ENCODE measurements around the gene AADACL4. TPM values are rescaled to one million over a fixed set of nuclear protein-coding genes. Genes with fewer than 3 reads are reported as not detected.

AADACL4 gene
- total and polyA plus RNA-seq, 9 of the 15 experiments (the other 6 are each of a cell fraction or from before 2014, with no cell fraction given), result not detected

DNA sequence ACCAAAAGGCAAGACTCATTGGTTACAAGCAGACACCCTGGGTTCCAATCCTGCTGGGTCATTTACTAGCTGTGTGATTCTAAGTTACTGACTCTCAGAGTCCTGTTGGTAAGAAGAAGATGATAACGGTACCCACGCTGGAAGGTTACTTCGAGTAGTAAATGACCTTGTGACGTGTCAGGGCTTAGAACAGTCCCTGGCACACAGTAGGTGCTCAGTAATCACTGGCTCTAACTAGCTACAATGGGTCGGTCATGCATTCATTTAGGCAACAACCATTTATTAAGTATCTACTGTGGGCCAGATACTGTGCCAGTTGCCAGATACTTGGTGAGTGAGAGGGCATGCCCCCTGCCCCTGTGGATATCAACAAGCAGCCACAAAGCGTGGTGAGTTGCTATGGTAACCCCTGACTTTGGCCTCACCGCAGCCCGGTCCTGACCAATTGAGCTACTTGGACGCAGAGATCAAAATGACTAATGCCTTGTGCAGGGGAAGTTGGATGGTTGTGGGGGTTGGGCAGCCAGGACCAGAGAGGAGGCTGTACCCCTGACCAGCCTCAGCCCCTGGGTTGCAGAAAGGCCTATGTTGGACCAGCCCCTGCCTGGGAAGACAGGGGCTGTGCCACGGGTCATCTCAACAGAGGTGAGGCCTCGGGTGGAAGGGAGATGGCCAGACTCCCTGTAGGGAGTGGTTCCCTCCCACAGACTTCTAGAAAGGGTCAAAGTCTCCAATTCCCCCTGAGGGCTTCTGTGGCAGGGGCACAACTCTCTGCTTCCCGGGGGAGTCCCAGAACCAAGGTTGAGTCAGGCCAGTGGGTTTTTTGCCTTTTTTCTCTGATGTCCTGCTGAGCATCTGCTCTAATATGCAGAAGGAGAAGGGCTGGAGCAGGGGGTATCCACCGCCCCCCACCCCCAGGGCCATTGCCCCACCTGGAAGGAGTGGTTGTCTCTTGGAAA lies 41.9 kb upstream of the AADACL4 start:
- H2AFZ ChIP-seq (ENCODE audit: low read depth, low read length), result no peak overlapping the region
- DNase-seq (ENCODE audit: extremely low read depth in 1 of 4, low spot score in 3 of 4), result peak; percentile 64 to 80 (median 66)
- in situ Hi-C loops (cut with MboI) (loop anchor here (25.0 kb wide), 1 partner anchor 290 kb away; no protein-coding TSS in a partner anchor), intact Hi-C loops (cut with micrococcal nuclease) (loop anchor here (1.0 to 5.0 kb wide), 3 partner anchors 17 to 195 kb away; no protein-coding TSS in a partner anchor)
- peaks cover 37% of the 10 kb centered on the region for H4K20me1 ChIP-seq (replicated peaks; ENCODE audit: control insufficient read depth, insufficient read depth, low read length)
- ChIA-PET POLR2A (interaction anchor here (0.5 to 2.6 kb wide), 17 partner anchors 8 to 248 kb away, joined by 3 to 10 read pairs (median 3); partner anchors contain the start of gene AADACL4), CTCF (ENCODE audit: low intra/inter-chr PET ratio) (interaction anchor here (1.1 to 1.5 kb wide), 2 partner anchors 18 to 55 kb away, joined by 3 to 6 read pairs; no protein-coding TSS in a partner anchor)
- no peak overlapping the region for H3K4me3 ChIP-seq
- peak overlapping the region; percentile 43; the same call in 2 of the 3 replicates for H3K27ac ChIP-seq (ENCODE audit: extremely low read depth, low read depth, low read length)
- no TSS peak for BruUV-seq (replicated peaks)
- peaks cover 85% of the 10 kb centered on the region for H3K79me2 ChIP-seq (ENCODE audit: control insufficient read depth, insufficient read depth, low read length)
- H3K36me3 ChIP-seq (ENCODE audit: control insufficient read depth, insufficient read depth, low read length), result peaks cover 78% of the 10 kb centered on the region
- H3K27me3 ChIP-seq (ENCODE audit: control insufficient read depth in 2 of 2, insufficient read depth in 2 of 2, low read length in 2 of 2), result no peaks in the 10 kb centered on the region
- H3K4me1 ChIP-seq (replicated peaks in 1 of 2; ENCODE audit: control insufficient read depth in 2 of 2, insufficient read depth in 2 of 2, low read length in 2 of 2), result peaks cover 43% of the 10 kb centered on the region in 2 experiments
- 61% methylated on average over 13 of the region's 13 CpGs for WGBS (ENCODE audit: insufficient coverage, low coverage, missing lambda C conversion rate)
- H3K9me3 ChIP-seq (replicated peaks; ENCODE audit: control insufficient read depth, insufficient read depth, low read depth, low read length), result no peaks in the 10 kb centered on the region; the same call in 1 of the 2 replicates
- no peak overlapping the region; the same call in 1 of the 2 replicates for H3K4me2 ChIP-seq (ENCODE audit: insufficient read depth, low read length)
- FAIRE-seq, result no peak
- H3K9me1 ChIP-seq (ENCODE audit: control insufficient read depth, insufficient read depth, low read length), result peaks cover 18% of the 10 kb centered on the region
- peak overlapping the region; percentile 22 to 69; a peak in 3 of 4 replicates for H3K9ac ChIP-seq (ENCODE audit: insufficient read depth in 1 of 2, low read depth in 2 of 2, low read length in 2 of 2)
- peak; percentile 9 for ATAC-seq
- TF ChIP-seq SIN3B (IDR thresholded peaks at IDR 0.05; ENCODE audit: low read depth) (no peak), GATA2 (CRISPR knock-in tag; IDR thresholded peaks at IDR 0.05) (no peak), FOXJ3 (CRISPR knock-in tag; IDR thresholded peaks at IDR 0.05) (no peak), ZNF217 (CRISPR knock-in tag; IDR thresholded peaks at IDR 0.05) (no peak), SIRT6 (IDR thresholded peaks at IDR 0.05; ENCODE audit: low read depth, low read length) (no peak), CEBPB (tag; IDR thresholded peaks at IDR 0.05) (no peak), ZNF316 (IDR thresholded peaks at IDR 0.05) (no peak), RAD51 (IDR thresholded peaks at IDR 0.05; ENCODE audit: borderline replicate concordance, low read depth) (no peak), MTA2 (IDR thresholded peaks at IDR 0.05; ENCODE audit: low read depth) (no peak), HDGF (IDR thresholded peaks at IDR 0.05) (no peak), NCOA4 (IDR thresholded peaks at IDR 0.05; ENCODE audit: partially characterized antibody) (no peak)
- TF ChIP-seq, protein P1, sequence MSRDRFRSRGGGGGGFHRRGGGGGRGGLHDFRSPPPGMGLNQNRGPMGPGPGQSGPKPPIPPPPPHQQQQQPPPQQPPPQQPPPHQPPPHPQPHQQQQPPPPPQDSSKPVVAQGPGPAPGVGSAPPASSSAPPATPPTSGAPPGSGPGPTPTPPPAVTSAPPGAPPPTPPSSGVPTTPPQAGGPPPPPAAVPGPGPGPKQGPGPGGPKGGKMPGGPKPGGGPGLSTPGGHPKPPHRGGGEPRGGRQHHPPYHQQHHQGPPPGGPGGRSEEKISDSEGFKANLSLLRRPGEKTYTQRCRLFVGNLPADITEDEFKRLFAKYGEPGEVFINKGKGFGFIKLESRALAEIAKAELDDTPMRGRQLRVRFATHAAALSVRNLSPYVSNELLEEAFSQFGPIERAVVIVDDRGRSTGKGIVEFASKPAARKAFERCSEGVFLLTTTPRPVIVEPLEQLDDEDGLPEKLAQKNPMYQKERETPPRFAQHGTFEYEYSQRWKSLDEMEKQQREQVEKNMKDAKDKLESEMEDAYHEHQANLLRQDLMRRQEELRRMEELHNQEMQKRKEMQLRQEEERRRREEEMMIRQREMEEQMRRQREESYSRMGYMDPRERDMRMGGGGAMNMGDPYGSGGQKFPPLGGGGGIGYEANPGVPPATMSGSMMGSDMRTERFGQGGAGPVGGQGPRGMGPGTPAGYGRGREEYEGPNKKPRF (IDR thresholded peaks at IDR 0.05; ENCODE audit: low read depth, low read length), result no peak
- TF ChIP-seq, protein P2, sequence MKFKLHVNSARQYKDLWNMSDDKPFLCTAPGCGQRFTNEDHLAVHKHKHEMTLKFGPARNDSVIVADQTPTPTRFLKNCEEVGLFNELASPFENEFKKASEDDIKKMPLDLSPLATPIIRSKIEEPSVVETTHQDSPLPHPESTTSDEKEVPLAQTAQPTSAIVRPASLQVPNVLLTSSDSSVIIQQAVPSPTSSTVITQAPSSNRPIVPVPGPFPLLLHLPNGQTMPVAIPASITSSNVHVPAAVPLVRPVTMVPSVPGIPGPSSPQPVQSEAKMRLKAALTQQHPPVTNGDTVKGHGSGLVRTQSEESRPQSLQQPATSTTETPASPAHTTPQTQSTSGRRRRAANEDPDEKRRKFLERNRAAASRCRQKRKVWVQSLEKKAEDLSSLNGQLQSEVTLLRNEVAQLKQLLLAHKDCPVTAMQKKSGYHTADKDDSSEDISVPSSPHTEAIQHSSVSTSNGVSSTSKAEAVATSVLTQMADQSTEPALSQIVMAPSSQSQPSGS (CRISPR knock-in tag; IDR thresholded peaks at IDR 0.05), result no peak
- TF ChIP-seq, protein P3, sequence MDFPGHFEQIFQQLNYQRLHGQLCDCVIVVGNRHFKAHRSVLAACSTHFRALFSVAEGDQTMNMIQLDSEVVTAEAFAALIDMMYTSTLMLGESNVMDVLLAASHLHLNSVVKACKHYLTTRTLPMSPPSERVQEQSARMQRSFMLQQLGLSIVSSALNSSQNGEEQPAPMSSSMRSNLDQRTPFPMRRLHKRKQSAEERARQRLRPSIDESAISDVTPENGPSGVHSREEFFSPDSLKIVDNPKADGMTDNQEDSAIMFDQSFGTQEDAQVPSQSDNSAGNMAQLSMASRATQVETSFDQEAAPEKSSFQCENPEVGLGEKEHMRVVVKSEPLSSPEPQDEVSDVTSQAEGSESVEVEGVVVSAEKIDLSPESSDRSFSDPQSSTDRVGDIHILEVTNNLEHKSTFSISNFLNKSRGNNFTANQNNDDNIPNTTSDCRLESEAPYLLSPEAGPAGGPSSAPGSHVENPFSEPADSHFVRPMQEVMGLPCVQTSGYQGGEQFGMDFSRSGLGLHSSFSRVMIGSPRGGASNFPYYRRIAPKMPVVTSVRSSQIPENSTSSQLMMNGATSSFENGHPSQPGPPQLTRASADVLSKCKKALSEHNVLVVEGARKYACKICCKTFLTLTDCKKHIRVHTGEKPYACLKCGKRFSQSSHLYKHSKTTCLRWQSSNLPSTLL (IDR thresholded peaks at IDR 0.05), result no peak
- TF ChIP-seq, protein P4, sequence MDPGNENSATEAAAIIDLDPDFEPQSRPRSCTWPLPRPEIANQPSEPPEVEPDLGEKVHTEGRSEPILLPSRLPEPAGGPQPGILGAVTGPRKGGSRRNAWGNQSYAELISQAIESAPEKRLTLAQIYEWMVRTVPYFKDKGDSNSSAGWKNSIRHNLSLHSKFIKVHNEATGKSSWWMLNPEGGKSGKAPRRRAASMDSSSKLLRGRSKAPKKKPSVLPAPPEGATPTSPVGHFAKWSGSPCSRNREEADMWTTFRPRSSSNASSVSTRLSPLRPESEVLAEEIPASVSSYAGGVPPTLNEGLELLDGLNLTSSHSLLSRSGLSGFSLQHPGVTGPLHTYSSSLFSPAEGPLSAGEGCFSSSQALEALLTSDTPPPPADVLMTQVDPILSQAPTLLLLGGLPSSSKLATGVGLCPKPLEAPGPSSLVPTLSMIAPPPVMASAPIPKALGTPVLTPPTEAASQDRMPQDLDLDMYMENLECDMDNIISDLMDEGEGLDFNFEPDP (CRISPR knock-in tag; IDR thresholded peaks at IDR 0.05), result no peak

Data from K562 (cell line).